GM21360 (cell line): ENCODE data around the gene GLT6D1.

ENCODE experiments used
- ATAC-seq: cut with Tn5 transposase; IDR thresholded peaks from one replicate; pipeline ENCODE4 v1.9.1; 2021; ENCODE audit warnings: mild to moderate bottlenecking, moderate library complexity; ENCODE audit not compliant: unreplicated experiment

Gene GLT6D1

GRCh38 chr9:135624282-135624681 lies 15.1 kb downstream of the GLT6D1 start:
- no peak for ATAC-seq

- no peak for ATAC-seq
Measured at GRCh38 chr9:135622415-135623020, 16.8 kb downstream of the GLT6D1 start.

DNA sequence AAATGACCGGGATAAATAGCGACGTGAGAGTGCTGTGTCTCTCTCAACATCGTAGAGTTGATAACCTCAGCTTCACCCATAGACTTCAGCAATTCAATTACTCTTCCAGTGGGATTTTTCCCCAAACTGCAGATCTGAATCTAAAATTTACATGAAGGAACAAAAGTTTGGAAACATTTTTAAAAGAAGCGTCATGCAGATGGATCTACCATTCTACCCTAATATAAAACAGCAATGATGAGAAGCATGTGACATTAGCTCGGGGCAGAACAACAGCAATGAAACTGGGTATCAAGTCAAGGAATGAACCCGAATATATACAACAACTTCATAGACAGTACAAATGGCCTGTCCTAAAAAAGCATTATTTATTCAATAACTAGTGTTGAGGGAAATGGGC lies 18.8 kb downstream of the GLT6D1 start:
- ATAC-seq, result no peak

DNA sequence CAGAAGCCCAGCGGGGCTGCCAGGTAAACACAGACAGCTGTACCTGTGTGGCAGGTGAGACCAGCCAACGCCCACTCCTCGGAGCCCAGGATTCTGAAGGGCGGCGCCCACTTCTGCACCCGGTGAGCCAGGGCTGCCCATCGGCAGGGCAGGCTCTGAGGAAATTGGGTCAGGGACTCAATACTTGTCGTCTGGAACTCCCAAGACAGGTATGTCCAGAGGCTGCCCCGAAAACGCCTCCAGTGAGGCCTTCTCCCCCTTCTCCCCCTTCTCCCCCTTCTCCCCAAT lies 19.8 kb downstream of the GLT6D1 start:
- ATAC-seq, result no peak

- ATAC-seq, result no peak
Measured at GRCh38 chr9:135618866-135619598, 20.3 kb downstream of the GLT6D1 start.

GRCh38 chr9:135617991-135618411 lies 21.3 kb downstream of the GLT6D1 start:
- ATAC-seq, result no peak

- no peak for ATAC-seq
Measured at GRCh38 chr9:135617538-135617900, 21.8 kb downstream of the GLT6D1 start.

- no peak for ATAC-seq
Measured at GRCh38 chr9:135616619-135617537, 22.5 kb downstream of the GLT6D1 start.

- ATAC-seq, result no peak
Measured at GRCh38 chr9:135615666-135616618, 23.4 kb downstream of the GLT6D1 start.

DNA sequence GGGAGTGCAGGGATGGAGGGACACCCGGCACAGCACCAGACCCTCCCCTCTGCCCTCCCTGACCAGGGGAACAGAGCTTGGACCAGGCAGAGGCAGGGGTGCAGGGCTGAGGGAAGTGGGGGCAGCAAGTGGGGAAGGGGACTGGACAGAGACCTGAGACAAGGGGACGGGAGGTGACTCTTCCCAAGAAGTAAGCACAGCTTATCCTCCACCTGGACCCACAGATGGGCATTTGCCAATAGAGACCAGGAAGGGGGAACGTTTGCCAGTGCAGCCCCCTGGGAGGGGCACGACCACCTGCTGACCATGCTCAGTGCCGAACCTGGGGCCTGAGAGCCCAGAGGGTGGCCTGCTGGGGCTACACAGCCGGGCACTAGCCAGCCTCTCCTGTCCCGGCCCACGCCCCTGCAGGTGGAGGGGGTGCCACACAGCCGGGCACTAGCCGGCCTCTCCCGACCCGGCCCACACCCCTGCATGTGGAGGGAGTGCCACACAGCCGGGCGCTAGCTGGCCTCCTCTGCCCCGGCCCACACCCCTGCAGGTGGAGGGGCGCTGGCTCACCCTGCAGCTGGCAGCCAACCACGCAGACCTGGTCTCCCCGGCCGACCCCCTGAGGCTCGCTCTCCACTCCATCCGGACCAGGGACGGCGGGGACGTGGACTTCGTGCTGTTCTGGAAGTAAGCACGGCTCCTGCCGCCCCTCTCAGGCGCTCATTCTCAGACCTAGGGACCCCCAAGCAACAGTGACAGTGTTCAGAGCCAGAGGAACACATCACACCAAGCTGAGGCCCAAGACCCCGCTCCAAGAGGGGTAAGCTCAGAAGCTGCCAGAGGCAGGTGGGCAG lies 24.3 kb downstream of the GLT6D1 start:
- no peak for ATAC-seq

GRCh38 chr9:135613946-135614805 lies 25.2 kb downstream of the GLT6D1 start:
- no peak for ATAC-seq

- no peak for ATAC-seq
Measured at GRCh38 chr9:135612981-135613910, 26.1 kb downstream of the GLT6D1 start.

DNA sequence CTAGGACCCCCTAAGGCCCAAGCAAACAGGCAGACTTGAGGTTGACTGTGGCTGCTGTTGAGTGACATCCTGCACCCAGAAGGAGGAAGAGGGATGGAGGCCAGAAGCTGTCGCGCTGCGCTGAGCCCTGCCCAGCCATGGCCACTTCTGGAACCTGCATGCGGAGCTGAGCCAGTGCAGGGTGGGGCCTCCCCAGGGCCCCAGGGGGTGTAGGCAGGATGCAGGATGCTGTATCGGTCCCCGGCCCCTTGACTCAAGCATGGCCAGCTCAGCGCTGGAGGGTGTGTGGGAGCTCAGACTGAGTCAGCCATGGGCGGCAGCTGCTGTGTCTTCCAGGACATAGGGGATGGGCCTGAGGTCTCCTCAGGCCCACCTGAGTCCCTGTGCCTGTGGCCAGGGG lies 26.9 kb downstream of the GLT6D1 start:
- no peak for ATAC-seq

- ATAC-seq, result no peak
Measured at GRCh38 chr9:135611875-135612209, 27.5 kb downstream of the GLT6D1 start.

DNA sequence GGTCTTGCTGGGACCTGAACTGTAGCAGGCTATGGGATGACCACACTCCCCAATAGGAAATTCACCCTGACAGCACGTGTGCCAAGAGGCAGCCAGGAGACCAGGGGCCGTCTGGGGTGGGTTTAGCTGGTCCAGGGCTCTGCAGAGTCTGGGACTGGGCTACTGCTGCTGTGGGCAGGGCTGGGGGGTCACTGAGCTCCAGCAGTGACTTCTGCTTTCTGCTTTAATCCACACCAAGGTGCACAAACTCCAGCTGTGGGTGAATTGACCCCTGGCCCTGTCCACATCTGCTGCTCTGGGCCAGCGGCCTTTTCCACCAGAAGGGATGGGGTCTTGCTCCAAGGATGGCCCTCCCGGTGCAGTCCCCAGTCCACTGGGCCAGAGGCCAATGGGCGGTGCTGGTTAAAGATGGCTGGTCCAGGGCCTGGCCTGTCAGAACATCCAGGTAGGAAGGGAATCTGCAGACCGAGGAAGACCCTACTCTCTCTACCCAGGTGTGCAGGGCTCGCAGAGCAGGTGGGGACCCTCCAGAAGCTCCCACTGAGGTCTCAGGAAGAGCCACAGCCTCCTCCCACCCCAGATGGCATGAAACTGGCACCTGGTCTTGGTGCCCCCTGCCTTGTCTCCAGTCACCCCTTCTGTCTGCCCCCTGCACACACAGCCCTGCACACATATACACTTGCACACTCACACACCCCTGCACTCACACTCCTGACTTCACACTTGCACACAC lies 28.0 kb downstream of the GLT6D1 start:
- ATAC-seq, result no peak

- no peak for ATAC-seq
Measured at GRCh38 chr9:135610290-135611141, 28.8 kb downstream of the GLT6D1 start.
